Measurements from ENCODE around the gene RNU5B-1.

GRCh38 chr15:65277015-65277414 is 27.5 kb upstream of the RNU5B-1 start:
- no peak for TF ChIP-seq POLR2AphosphoS5 (IDR thresholded peaks at IDR 0.05; ENCODE audit: low read depth, low read length)
- TF ChIP-seq POLR2A (IDR thresholded peaks at IDR 0.05; ENCODE audit: low read depth, low read length): no peak
